Measurements from ENCODE around the gene UNC13B.

UNC13B gene

DNA sequence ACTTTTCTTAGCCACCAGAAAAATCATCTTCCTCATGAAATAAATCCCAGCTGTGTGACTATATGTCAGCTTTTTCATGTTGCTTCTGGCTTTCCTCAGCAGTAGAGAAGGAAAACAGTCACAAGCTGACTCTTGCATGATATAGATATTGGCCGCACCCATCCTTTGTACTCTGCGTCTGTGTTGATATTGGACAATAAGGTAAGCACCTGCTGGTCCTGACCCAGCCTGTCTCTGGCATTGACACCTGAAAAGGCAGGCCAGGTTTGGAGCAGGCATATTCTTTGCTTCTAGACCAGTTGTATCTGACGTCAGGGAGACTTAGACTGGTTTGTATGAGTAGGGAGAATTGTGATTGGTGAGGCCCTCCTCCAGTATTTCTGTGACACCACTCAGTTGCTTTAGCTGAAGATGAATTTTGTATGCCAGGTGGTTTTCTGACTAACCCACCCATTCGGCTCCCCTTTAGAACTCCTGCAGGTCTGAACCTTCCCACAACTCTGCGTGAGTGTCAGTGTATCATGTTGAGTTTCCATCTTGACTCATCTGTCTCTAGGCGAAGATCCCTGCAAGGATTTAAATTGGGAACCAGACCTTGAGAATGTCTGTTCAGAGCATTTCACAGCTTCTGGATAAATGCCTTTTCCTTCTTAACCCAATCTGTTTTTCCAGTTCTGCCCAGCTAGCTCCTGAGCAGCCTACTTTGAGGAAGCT, 176.9 kb downstream of the UNC13B start:
- DNase-seq: no peak

DNA sequence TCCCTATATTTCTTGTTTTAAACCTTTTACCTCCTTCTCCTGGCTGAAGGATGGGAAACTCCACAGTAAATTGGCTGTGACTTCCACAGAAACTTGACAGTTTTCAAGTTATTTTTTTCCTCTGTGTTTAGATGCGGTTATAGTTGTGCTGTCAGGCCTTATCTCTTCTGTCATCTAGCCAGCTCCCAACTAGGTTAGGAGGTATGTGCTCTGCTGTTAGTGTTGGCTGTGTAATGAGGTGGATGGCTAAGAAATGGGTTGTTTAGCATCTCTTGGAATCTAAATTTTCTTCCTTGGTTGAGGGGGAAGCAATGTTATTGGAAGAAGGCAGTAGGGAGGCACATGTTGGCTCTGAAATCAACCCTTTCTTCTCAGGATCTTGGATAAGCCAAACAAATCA, 178.2 kb downstream of the UNC13B start:
- DNase-seq: no peak

GRCh38 chr9:35341021-35341420, 179.2 kb downstream of the UNC13B start:
- no peak for DNase-seq

DNA sequence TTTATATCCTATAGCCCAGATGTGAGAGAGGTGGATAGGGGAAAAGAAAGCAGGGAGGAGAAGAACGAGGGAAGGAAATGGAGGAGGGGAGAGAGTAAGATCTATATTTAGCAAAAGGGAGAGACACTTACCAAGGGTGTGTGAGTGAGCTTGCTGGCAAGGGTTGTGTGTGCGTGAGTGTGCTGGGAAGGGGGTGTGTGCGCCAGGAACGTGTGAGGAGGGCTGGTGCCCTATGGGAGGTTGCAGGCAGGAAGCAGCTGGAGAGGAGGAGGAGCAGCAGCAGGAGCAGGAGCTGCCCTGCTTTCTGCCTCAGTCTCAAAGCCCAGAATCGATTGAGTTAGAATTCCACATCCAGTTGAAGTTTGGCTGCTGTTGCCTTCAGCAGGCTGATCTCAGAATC, 179.8 kb downstream of the UNC13B start:
- no peak for DNase-seq

GRCh38 chr9:35342221-35342958, 180.6 kb downstream of the UNC13B start:
- DNase-seq: no peak

DNA sequence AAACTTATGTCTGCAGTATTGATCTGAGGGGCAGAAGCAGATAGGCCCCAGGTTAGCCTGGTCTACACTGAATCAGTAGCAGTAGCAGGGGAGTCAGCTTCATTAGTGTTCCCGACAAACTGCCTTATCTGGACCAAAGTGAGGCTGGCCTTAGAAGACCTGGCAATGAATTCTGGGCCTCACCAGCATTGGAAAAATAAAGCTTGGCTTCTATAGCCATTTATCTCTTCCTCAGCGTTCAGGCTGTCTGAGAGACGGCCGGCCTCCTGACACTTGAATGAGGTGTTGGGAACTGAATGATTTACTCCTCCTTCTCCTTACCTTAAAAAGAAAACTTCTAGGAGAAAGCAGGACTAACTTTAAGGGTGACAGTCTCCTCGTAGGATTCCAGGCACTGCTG, 186.3 kb downstream of the UNC13B start:
- no peak for DNase-seq

GRCh38 chr9:35349287-35349990, 187.6 kb downstream of the UNC13B start:
- no peak for DNase-seq

- no peak for DNase-seq
Measured at GRCh38 chr9:35350212-35350611, 188.4 kb downstream of the UNC13B start.

GRCh38 chr9:35350827-35351549, 189.2 kb downstream of the UNC13B start:
- no peak for DNase-seq

DNA sequence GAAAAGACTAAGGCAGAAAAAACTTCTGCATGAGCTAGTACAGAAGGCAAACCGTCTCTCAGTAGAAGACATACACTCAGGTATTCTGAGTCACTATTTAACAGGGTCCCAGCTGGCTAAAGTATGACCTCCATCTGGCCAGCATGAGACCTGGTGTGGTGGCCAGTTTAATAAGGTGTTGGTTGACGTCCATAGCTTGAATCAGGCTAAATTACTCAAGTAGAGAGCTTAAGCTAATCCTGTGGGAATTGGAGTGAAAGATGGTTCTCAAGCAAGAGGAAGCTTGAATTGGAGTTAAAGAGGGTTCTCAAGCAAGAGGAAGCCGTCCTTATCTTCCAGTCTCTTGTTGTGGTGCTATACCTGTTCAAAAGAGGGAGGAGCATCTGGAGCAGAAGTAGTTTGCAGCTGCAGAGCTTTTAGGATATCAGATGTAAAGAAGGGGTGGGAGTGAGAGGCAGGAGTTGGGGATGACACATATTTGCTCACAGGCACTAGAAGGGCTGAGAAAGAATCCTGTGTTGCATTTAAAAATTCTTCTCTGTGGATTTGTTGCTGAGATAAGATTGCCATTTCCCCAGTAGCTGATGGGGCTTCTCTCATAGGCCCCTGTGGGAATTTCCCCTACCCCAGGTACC, 192.0 kb downstream of the UNC13B start:
- DNase-seq: no peak

GRCh38 chr9:35355939-35356338, 194.1 kb downstream of the UNC13B start:
- DNase-seq: no peak

GRCh38 chr9:35357116-35357515, 195.3 kb downstream of the UNC13B start:
- DNase-seq: no peak

DNA sequence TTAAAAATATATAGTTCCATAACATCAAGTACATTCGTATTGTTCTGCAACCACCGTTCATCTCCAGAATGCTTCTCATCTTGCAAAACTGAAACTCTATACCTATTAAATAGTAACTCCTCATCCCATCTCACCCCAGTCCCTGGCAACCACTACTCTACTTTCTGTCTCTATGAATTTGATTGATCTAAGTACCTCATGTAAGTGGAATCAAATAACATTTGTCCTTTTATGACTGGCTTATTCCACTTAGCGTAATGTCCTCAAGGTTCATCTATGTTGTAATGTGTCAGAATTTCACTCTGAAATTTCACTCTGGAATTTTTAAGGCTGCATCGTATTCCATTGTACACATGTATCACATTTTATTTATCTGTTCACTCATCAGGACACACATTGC, 196.0 kb downstream of the UNC13B start:
- DNase-seq: no peak

- DNase-seq: no peak
Measured at GRCh38 chr9:35364817-35365585, 203.2 kb downstream of the UNC13B start.

GRCh38 chr9:35366627-35367026, 204.8 kb downstream of the UNC13B start:
- no peak for DNase-seq

DNA sequence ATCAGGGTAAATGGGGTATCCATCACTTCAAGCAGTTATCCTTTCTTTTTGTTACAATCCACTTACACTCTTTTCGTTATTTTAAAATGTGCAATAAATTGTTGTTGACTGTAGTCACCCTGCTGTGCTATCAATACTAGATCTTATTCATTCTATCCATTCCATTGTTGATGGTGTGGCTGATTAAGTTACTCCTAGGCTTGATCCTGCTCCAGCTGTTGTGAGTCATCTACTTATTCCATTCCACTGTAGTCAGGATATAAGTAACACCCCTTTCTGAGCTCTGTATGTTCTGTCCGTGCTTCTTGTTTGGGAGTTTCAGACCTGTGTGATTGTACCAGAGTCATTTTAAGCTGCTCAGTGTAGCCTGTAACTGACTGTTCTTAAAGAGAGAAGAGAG, 205.6 kb downstream of the UNC13B start:
- no peak for DNase-seq

DNA sequence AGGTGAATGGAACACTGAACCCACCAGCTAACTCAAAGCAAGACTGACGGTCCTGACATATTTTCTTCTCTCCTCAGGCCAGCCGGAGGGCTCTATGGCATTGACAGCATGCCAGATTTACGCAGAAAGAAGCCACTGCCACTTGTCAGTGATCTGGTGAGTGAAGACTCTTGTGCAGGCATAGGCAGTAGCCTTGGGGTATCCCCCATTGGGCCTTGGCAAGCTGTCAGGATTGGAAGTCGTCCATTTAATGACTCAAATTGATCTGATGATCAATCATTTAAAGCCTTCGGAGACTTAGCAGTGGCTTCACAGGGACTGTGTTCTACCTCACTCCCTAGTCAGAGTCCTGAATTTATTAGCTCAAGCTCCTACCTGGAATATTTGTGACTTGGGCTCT, 208.4 kb downstream of the UNC13B start:
- DNase-seq: no peak

GRCh38 chr9:35374436-35374835, 212.6 kb downstream of the UNC13B start:
- no peak for DNase-seq

DNA sequence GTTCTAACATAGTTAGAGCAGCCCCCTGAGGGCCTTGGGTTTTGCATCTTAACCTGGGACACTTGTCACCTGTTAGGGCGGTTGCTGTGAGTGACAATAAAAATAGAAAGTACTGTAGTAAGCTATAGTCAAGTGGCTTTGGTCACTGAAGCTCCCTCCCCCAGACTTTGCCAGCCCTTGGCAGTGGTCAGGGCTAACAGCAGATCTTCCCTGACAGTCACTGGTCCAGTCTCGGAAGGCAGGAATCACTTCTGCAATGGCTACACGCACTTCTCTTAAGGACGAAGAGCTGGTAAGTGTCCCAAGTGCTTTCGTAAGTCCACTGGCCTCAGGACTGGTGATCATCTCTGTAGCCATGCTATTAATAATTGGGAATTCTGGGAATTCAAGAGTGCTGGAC, 213.1 kb downstream of the UNC13B start:
- DNase-seq: no peak

- no peak for DNase-seq
Measured at GRCh38 chr9:35380039-35380438, 218.2 kb downstream of the UNC13B start.

GRCh38 chr9:35380619-35381018, 218.8 kb downstream of the UNC13B start:
- no peak for DNase-seq

GRCh38 chr9:35385042-35385441, 223.2 kb downstream of the UNC13B start:
- DNase-seq: no peak
